Measurements from ENCODE around the gene AS3MT. TPM values are rescaled to one million over a fixed set of nuclear protein-coding genes. Genes with fewer than 3 reads are reported as not detected.

AS3MT gene
- polyA plus RNA-seq, 1 of the 3 experiments (the other 2 are of a cell fraction): 9.0 TPM

GRCh38 chr10:102831322-102832071 is 37.8 kb upstream of the AS3MT start:
- Histone ChIP-seq H3K27ac (ENCODE audit: low read depth in 2 of 2, low read length in 1 of 2) (no peak overlapping the region), H3K27me3 (ENCODE audit: insufficient read depth) (no peaks in the 10 kb centered on the region), H3K9ac (no peak overlapping the region), H3K9me2 (no peaks in the 10 kb centered on the region), H2AFZ (ENCODE audit: low read depth) (no peak overlapping the region), H3K4me1 (ENCODE audit: control insufficient read depth in 1 of 2, insufficient read depth in 2 of 2, low read depth in 1 of 2, low read length in 1 of 2) (no peaks in the 10 kb centered on the region; a peak in 1 of 4 replicates), H3K36me3 (replicated peaks in 1 of 2; ENCODE audit: control insufficient read depth in 1 of 2, insufficient read depth in 2 of 2, low read length in 1 of 2) (no peaks in the 10 kb centered on the region), H3F3A (replicated peaks; ENCODE audit: insufficient read depth) (no peaks in the 10 kb centered on the region), H3K9me3 (no peaks in the 10 kb centered on the region), H4K20me1 (ENCODE audit: insufficient read depth) (no peaks in the 10 kb centered on the region), H3K4me2 (no peak overlapping the region), H3K79me2 (ENCODE audit: insufficient read depth) (no peaks in the 10 kb centered on the region), H3K4me3 (ENCODE audit: low read depth in 2 of 2, low read length in 1 of 2) (no peak overlapping the region)
- WGBS (ENCODE audit: low lambda C conversion rate): 73% methylated on average over 14 of the region's 16 CpGs
- TF ChIP-seq RFX5 (IDR thresholded peaks at IDR 0.05; ENCODE audit: low read length) (no peak), RXRA (IDR thresholded peaks at IDR 0.05; ENCODE audit: borderline replicate concordance, low read depth) (no peak), FOXJ3 (CRISPR knock-in tag; IDR thresholded peaks at IDR 0.05) (no peak), RCOR1 (IDR thresholded peaks at IDR 0.05; ENCODE audit: low read length) (no peak), POLR2AphosphoS5 (IDR thresholded peaks at IDR 0.05; ENCODE audit: low read depth, low read length) (no peak), USF1 (IDR thresholded peaks at IDR 0.05; ENCODE audit: borderline replicate concordance, low read depth) (no peak), FOXM1 (IDR thresholded peaks at IDR 0.05; ENCODE audit: low read depth) (no peak), GATA2 (CRISPR knock-in tag; IDR thresholded peaks at IDR 0.05) (no peak), CHD2 (IDR thresholded peaks at IDR 0.05; ENCODE audit: low read length, partially characterized antibody) (no peak), TAF1 (IDR thresholded peaks at IDR 0.05; ENCODE audit: borderline replicate concordance, low read depth, low read length) (no peak), ELF1 (IDR thresholded peaks at IDR 0.05) (no peak), JUND (IDR thresholded peaks at IDR 0.05) (no peak), YY1 (IDR thresholded peaks at IDR 0.05; ENCODE audit: low read depth) (no peak), MXI1 (IDR thresholded peaks at IDR 0.05; ENCODE audit: low read depth, low read length) (no peak), SIN3A (IDR thresholded peaks at IDR 0.05; ENCODE audit: borderline replicate concordance, low read depth, low read length) (no peak), RAD21 (IDR thresholded peaks at IDR 0.05; ENCODE audit: low read length) (no peak)
- ChIA-PET POLR2A (interaction anchor here (0.5 kb wide), 1 partner anchor 68 kb away, joined by 3 read pairs; no protein-coding TSS in a partner anchor), CTCF (interaction anchor here (0.9 to 2.7 kb wide), 6 partner anchors 70 to 506 kb away, joined by 3 to 12 read pairs (median 4); no protein-coding TSS in a partner anchor)
- DNase-seq: no peak

GRCh38 chr10:102832248-102832647 is 37.0 kb upstream of the AS3MT start:
- ChIA-PET CTCF (interaction anchor here (1.2 to 2.3 kb wide), 5 partner anchors 37 to 502 kb away, joined by 3 to 9 read pairs (median 6); partner anchors contain the start of gene AS3MT), POLR2A (no interaction called here)
- Histone ChIP-seq H3F3A (replicated peaks; ENCODE audit: insufficient read depth) (no peaks in the 10 kb centered on the region), H2AFZ (ENCODE audit: low read depth) (no peak overlapping the region), H4K20me1 (ENCODE audit: insufficient read depth) (no peaks in the 10 kb centered on the region), H3K9me2 (no peaks in the 10 kb centered on the region), H3K27ac (ENCODE audit: low read depth in 2 of 2, low read length in 1 of 2) (no peak overlapping the region), H3K36me3 (replicated peaks in 1 of 2; ENCODE audit: control insufficient read depth in 1 of 2, insufficient read depth in 2 of 2, low read length in 1 of 2) (no peaks in the 10 kb centered on the region), H3K4me1 (ENCODE audit: control insufficient read depth in 1 of 2, insufficient read depth in 2 of 2, low read depth in 1 of 2, low read length in 1 of 2) (no peaks in the 10 kb centered on the region; a peak in 1 of 4 replicates), H3K4me3 (ENCODE audit: low read depth in 2 of 2, low read length in 1 of 2) (no peak overlapping the region), H3K9ac (no peak overlapping the region), H3K9me3 (no peaks in the 10 kb centered on the region), H3K4me2 (no peak overlapping the region), H3K27me3 (ENCODE audit: insufficient read depth) (no peaks in the 10 kb centered on the region), H3K79me2 (ENCODE audit: insufficient read depth) (no peaks in the 10 kb centered on the region)
- no peak for TF ChIP-seq CHD2 (IDR thresholded peaks at IDR 0.05; ENCODE audit: low read length, partially characterized antibody)
- no peak for TF ChIP-seq POLR2AphosphoS5 (IDR thresholded peaks at IDR 0.05; ENCODE audit: low read depth, low read length)
- TF ChIP-seq TCF12 (IDR thresholded peaks at IDR 0.05): no peak
- TF ChIP-seq SIN3A (IDR thresholded peaks at IDR 0.05; ENCODE audit: borderline replicate concordance, low read depth, low read length): no peak
- 90% methylated on average over 13 of the region's 14 CpGs for WGBS (ENCODE audit: low lambda C conversion rate)
- DNase-seq: no peak

All from SK-N-SH (cell line).